ENCODE data around the gene FRRS1L.

FRRS1L gene

GRCh38 chr9:109092051-109092580 lies 74.9 kb downstream of the FRRS1L start:
- TF ChIP-seq CTCF (IDR thresholded peaks at IDR 0.05; ENCODE audit: low read depth, low read length, missing control alignments), result no peak
- H3K4me3 ChIP-seq (replicated peaks; ENCODE audit: low read depth, low read length), result no peak overlapping the region
- no peak for DNase-seq (ENCODE audit: extremely low read depth, low read depth)

GRCh38 chr9:109088221-109088620 lies 78.8 kb downstream of the FRRS1L start:
- no peak for DNase-seq (ENCODE audit: extremely low read depth, low read depth)
- H3K4me3 ChIP-seq (replicated peaks; ENCODE audit: low read depth, low read length), result no peak overlapping the region
- TF ChIP-seq CTCF (IDR thresholded peaks at IDR 0.05; ENCODE audit: low read depth, low read length, missing control alignments), result no peak

- no peak overlapping the region for H3K4me3 ChIP-seq (replicated peaks; ENCODE audit: low read depth, low read length)
- DNase-seq (ENCODE audit: extremely low read depth, low read depth), result no peak
- TF ChIP-seq CTCF (IDR thresholded peaks at IDR 0.05; ENCODE audit: low read depth, low read length, missing control alignments), result no peak
Measured at GRCh38 chr9:109087795-109088194, 79.3 kb downstream of the FRRS1L start.

- DNase-seq (ENCODE audit: extremely low read depth, low read depth), result no peak
- no peak for TF ChIP-seq CTCF (IDR thresholded peaks at IDR 0.05; ENCODE audit: low read depth, low read length, missing control alignments)
- no peak overlapping the region for H3K4me3 ChIP-seq (replicated peaks; ENCODE audit: low read depth, low read length)
Measured at GRCh38 chr9:109086221-109086620, 80.8 kb downstream of the FRRS1L start.

- H3K4me3 ChIP-seq (replicated peaks; ENCODE audit: low read depth, low read length), result no peak overlapping the region
- DNase-seq (ENCODE audit: extremely low read depth, low read depth), result no peak
- no peak for TF ChIP-seq CTCF (IDR thresholded peaks at IDR 0.05; ENCODE audit: low read depth, low read length, missing control alignments)
Measured at GRCh38 chr9:109085510-109085909, 81.5 kb downstream of the FRRS1L start.

GRCh38 chr9:109083813-109084405 lies 83.1 kb downstream of the FRRS1L start:
- no peak overlapping the region for H3K4me3 ChIP-seq (replicated peaks; ENCODE audit: low read depth, low read length)
- no peak for TF ChIP-seq CTCF (IDR thresholded peaks at IDR 0.05; ENCODE audit: low read depth, low read length, missing control alignments)

GRCh38 chr9:109083141-109083540 lies 83.9 kb downstream of the FRRS1L start:
- no peak for DNase-seq (ENCODE audit: extremely low read depth, low read depth)
- H3K4me3 ChIP-seq (replicated peaks; ENCODE audit: low read depth, low read length), result no peak overlapping the region
- TF ChIP-seq CTCF (IDR thresholded peaks at IDR 0.05; ENCODE audit: low read depth, low read length, missing control alignments), result no peak

More at GRCh38 chr9:109083813-109084405, 83.1 kb downstream of the FRRS1L start:
- no peak for DNase-seq (ENCODE audit: extremely low read depth, low read depth)
